ENCODE results near the gene POC1A. TPM values are rescaled to one million over a fixed set of nuclear protein-coding genes. Genes with fewer than 3 reads are reported as not detected.

POC1A gene
- total RNA-seq, 1 experiment from 2014 or later = 7.7 TPM

GRCh38 chr3:52095990-52096775, 58.0 kb downstream of the POC1A start:
- DNase-seq (ENCODE audit: low read depth, low spot score) = no peak
- in situ Hi-C loops (cut with HindIII; ENCODE audit: low pct_unique_long_range_greater_than_20kb, low sequenced_read_pairs) = no loop called here

GRCh38 chr3:52094571-52095485, 59.4 kb downstream of the POC1A start:
- in situ Hi-C loops (cut with HindIII; ENCODE audit: low pct_unique_long_range_greater_than_20kb, low sequenced_read_pairs) = no loop called here
- DNase-seq (ENCODE audit: low read depth, low spot score) = no peak

GRCh38 chr3:52093756-52094545, 60.3 kb downstream of the POC1A start:
- in situ Hi-C loops (cut with HindIII; ENCODE audit: low pct_unique_long_range_greater_than_20kb, low sequenced_read_pairs) = no loop called here
- DNase-seq (ENCODE audit: low read depth, low spot score) = no peak

- DNase-seq (ENCODE audit: low read depth, low spot score) = no peak
Observed at GRCh38 chr3:52092891-52093290, 61.3 kb downstream of the POC1A start.

GRCh38 chr3:52092271-52092660, 62.0 kb downstream of the POC1A start:
- no peak for DNase-seq (ENCODE audit: low read depth, low spot score)
- in situ Hi-C loops (cut with HindIII; ENCODE audit: low pct_unique_long_range_greater_than_20kb, low sequenced_read_pairs) = no loop called here

More at GRCh38 chr3:52092891-52093290, 61.3 kb downstream of the POC1A start:
- in situ Hi-C loops (cut with HindIII; ENCODE audit: low pct_unique_long_range_greater_than_20kb, low sequenced_read_pairs) = no loop called here

GRCh38 chr3:52091586-52092270, 62.5 kb downstream of the POC1A start:
- DNase-seq (ENCODE audit: low read depth, low spot score) = no peak

GRCh38 chr3:52090933-52091468, 63.2 kb downstream of the POC1A start:
- in situ Hi-C loops (cut with HindIII; ENCODE audit: low pct_unique_long_range_greater_than_20kb, low sequenced_read_pairs) = no loop called here
- DNase-seq (ENCODE audit: low read depth, low spot score) = peak; percentile 63

More at GRCh38 chr3:52091586-52092270, 62.5 kb downstream of the POC1A start:
- in situ Hi-C loops (cut with HindIII; ENCODE audit: low pct_unique_long_range_greater_than_20kb, low sequenced_read_pairs) = no loop called here

GRCh38 chr3:52090131-52090932, 63.9 kb downstream of the POC1A start:
- peak; percentile 40 for DNase-seq (ENCODE audit: low read depth, low spot score)
- in situ Hi-C loops (cut with HindIII; ENCODE audit: low pct_unique_long_range_greater_than_20kb, low sequenced_read_pairs) = no loop called here

- no peak for DNase-seq (ENCODE audit: low read depth, low spot score)
- in situ Hi-C loops (cut with HindIII; ENCODE audit: low pct_unique_long_range_greater_than_20kb, low sequenced_read_pairs) = no loop called here
Observed at GRCh38 chr3:52089691-52090090, 64.5 kb downstream of the POC1A start.

- in situ Hi-C loops (cut with HindIII; ENCODE audit: low pct_unique_long_range_greater_than_20kb, low sequenced_read_pairs) = no loop called here
- no peak for DNase-seq (ENCODE audit: low read depth, low spot score)
Observed at GRCh38 chr3:52088445-52089367, 65.5 kb downstream of the POC1A start.

- in situ Hi-C loops (cut with HindIII; ENCODE audit: low pct_unique_long_range_greater_than_20kb, low sequenced_read_pairs) = no loop called here
- no peak for DNase-seq (ENCODE audit: low read depth, low spot score)
Observed at GRCh38 chr3:52087731-52088130, 66.5 kb downstream of the POC1A start.

GRCh38 chr3:52086976-52087663, 67.1 kb downstream of the POC1A start:
- no peak for DNase-seq (ENCODE audit: low read depth, low spot score)
- in situ Hi-C loops (cut with HindIII; ENCODE audit: low pct_unique_long_range_greater_than_20kb, low sequenced_read_pairs) = no loop called here

- in situ Hi-C loops (cut with HindIII; ENCODE audit: low pct_unique_long_range_greater_than_20kb, low sequenced_read_pairs) = no loop called here
- DNase-seq (ENCODE audit: low read depth, low spot score) = no peak
Observed at GRCh38 chr3:52086461-52086860, 67.8 kb downstream of the POC1A start.

GRCh38 chr3:52085681-52086282, 68.4 kb downstream of the POC1A start:
- in situ Hi-C loops (cut with HindIII; ENCODE audit: low pct_unique_long_range_greater_than_20kb, low sequenced_read_pairs) = no loop called here
- peak; percentile 37 for DNase-seq (ENCODE audit: low read depth, low spot score)
